Measurements from ENCODE around the gene BNIP3.

DNA sequence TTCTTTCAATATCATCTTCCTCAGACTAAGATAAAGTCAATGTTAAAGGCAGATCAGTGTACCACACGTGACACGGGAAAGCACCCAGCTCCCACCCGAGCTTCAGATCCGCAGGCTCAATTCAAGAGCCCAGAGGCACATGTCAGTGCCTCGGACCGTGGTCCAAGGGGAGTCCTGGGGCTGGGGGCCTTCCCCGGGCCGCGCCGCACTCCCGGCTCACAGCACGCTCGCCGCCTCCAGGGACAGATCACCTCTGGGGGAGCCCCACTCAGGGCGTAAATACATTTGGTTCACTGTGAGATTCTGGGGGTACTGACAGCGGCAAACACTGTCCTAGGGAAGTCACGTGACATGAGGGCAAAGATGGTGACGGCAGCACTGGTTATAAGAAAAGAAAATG is 10.8 kb downstream of the BNIP3 start:
- no peak for TF ChIP-seq POLR2AphosphoS5 (IDR thresholded peaks at IDR 0.05; ENCODE audit: low read depth)
- TF ChIP-seq, protein P1, sequence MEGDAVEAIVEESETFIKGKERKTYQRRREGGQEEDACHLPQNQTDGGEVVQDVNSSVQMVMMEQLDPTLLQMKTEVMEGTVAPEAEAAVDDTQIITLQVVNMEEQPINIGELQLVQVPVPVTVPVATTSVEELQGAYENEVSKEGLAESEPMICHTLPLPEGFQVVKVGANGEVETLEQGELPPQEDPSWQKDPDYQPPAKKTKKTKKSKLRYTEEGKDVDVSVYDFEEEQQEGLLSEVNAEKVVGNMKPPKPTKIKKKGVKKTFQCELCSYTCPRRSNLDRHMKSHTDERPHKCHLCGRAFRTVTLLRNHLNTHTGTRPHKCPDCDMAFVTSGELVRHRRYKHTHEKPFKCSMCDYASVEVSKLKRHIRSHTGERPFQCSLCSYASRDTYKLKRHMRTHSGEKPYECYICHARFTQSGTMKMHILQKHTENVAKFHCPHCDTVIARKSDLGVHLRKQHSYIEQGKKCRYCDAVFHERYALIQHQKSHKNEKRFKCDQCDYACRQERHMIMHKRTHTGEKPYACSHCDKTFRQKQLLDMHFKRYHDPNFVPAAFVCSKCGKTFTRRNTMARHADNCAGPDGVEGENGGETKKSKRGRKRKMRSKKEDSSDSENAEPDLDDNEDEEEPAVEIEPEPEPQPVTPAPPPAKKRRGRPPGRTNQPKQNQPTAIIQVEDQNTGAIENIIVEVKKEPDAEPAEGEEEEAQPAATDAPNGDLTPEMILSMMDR (IDR thresholded peaks at IDR 0.05; ENCODE audit: insufficient read depth, low read length): no peak
